ENCODE measurements around the gene MFSD2B. TPM values are rescaled to one million over a fixed set of nuclear protein-coding genes. Genes with fewer than 3 reads are reported as not detected.

Gene MFSD2B
- total RNA-seq, 1 experiment from 2014 or later = 0.39 TPM

DNA sequence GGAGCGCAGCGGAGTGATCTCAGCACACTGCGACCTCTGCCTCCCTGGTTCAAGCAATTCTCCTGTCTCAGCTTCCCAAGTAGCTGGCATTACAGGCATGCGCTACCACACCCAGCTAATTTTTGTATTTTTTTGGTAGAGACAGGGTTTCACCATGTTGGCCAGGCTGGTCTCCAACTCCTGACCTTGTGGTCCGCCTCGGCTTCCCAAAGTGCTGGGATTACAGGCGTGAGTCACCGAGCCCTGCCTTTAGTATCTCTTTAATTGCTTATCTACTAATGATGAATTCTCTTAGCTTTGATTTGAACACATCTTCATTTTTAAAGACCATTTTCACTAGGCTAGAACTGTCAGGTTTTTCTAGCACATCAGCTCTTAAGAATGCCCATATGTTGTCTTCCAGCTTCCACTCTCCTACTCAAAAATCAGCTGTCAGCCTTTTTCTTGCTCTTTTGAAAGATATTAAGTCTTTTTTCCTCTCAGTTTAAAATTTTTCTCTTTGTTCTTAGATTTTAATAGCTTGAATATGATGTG lies 16.1 kb upstream of the MFSD2B start:
- no peaks in the 10 kb centered on the region for H4K20me1 ChIP-seq (ENCODE audit: insufficient read depth)
- no peak overlapping the region for H3K27ac ChIP-seq (ENCODE audit: low read depth, low read length)
- intact Hi-C loops (cut with micrococcal nuclease) = no loop called here
- no peak overlapping the region for H2AFZ ChIP-seq (ENCODE audit: low read depth, low read length, poor library complexity, severe bottlenecking)
- H3K27me3 ChIP-seq (ENCODE audit: insufficient read depth, low read length) = no peaks in the 10 kb centered on the region
- ATAC-seq (no peak), DNase-seq (ENCODE audit: low read depth, low spot score) (no peak)
- POLR2A ChIA-PET = no interaction called here
- CTCF ChIA-PET = no interaction called here
- TF ChIP-seq SP1 (IDR thresholded peaks at IDR 0.05; ENCODE audit: low read depth) = no peak
- no peak for TF ChIP-seq JUND (IDR thresholded peaks at IDR 0.05)
- TF ChIP-seq EZH2 (IDR thresholded peaks at IDR 0.05) = no peak
- TF ChIP-seq ATF3 (IDR thresholded peaks at IDR 0.05) = no peak
- TF ChIP-seq CBX3 (IDR thresholded peaks at IDR 0.05; ENCODE audit: low read depth) = no peak
- TF ChIP-seq CEBPB (IDR thresholded peaks at IDR 0.05; ENCODE audit: low read depth) = no peak
- no peak for TF ChIP-seq ZNF274 (IDR thresholded peaks at IDR 0.05; ENCODE audit: low read depth, low read length)
- no peak for TF ChIP-seq REST (IDR thresholded peaks at IDR 0.05; ENCODE audit: low read depth)
- TF ChIP-seq, protein P1, sequence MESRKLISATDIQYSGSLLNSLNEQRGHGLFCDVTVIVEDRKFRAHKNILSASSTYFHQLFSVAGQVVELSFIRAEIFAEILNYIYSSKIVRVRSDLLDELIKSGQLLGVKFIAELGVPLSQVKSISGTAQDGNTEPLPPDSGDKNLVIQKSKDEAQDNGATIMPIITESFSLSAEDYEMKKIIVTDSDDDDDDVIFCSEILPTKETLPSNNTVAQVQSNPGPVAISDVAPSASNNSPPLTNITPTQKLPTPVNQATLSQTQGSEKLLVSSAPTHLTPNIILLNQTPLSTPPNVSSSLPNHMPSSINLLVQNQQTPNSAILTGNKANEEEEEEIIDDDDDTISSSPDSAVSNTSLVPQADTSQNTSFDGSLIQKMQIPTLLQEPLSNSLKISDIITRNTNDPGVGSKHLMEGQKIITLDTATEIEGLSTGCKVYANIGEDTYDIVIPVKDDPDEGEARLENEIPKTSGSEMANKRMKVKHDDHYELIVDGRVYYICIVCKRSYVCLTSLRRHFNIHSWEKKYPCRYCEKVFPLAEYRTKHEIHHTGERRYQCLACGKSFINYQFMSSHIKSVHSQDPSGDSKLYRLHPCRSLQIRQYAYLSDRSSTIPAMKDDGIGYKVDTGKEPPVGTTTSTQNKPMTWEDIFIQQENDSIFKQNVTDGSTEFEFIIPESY (IDR thresholded peaks at IDR 0.05; ENCODE audit: extremely low read depth, insufficient replicate concordance, low read length) = no peak
- TF ChIP-seq POLR2A (IDR thresholded peaks at IDR 0.05; ENCODE audit: borderline replicate concordance, extremely low read depth, insufficient read depth, insufficient read length) = no peak
- no peak for TF ChIP-seq SIN3A (IDR thresholded peaks at IDR 0.05; ENCODE audit: low read depth)
- TF ChIP-seq YY1 (IDR thresholded peaks at IDR 0.05; ENCODE audit: extremely low read depth, insufficient replicate concordance, low read depth, low read length) = no peak
- no peak for TF ChIP-seq RAD21 (IDR thresholded peaks at IDR 0.05; ENCODE audit: low read depth)
- no peak overlapping the region for H3K4me3 ChIP-seq (replicated peaks in 1 of 2; ENCODE audit: low read depth in 1 of 2, low read length in 2 of 2)
- H3K9ac ChIP-seq (ENCODE audit: low read length) = no peak overlapping the region
- no peaks in the 10 kb centered on the region for H3K79me2 ChIP-seq (ENCODE audit: insufficient read depth, low read length)
- BruUV-seq (replicated peaks) = no TSS peak
- RAD21 ChIA-PET (ENCODE audit: low non-redundant PET in 1 of 2, low total read pairs in 2 of 2, uncharacterized antibody in 2 of 2, unreplicated experiment in 2 of 2) = no interaction called here
- H3K4me1 ChIP-seq (ENCODE audit: control insufficient read depth in 1 of 2, insufficient read depth in 2 of 2, low read length in 2 of 2) = no peaks in the 10 kb centered on the region
- no peaks in the 10 kb centered on the region for H3K9me3 ChIP-seq (ENCODE audit: control insufficient read depth in 1 of 2, insufficient read depth in 1 of 2, low read depth in 1 of 2, low read length in 2 of 2)
- H3K4me2 ChIP-seq (ENCODE audit: low read length) = no peak overlapping the region
- H3K36me3 ChIP-seq (ENCODE audit: control insufficient read depth in 1 of 2, insufficient read depth in 2 of 2, low read length in 2 of 2) = no peaks in the 10 kb centered on the region
- H3K9me2 ChIP-seq (ENCODE audit: insufficient read depth) = no peaks in the 10 kb centered on the region

Measured in HCT116 (cell line).